ENCODE measurements around the gene RIC3.

The RIC3 gene

GRCh38 chr11:8122173-8122764 is 46.6 kb downstream of the RIC3 start:
- H3K9me2 ChIP-seq (replicated peaks; ENCODE audit: insufficient read depth, low read length) = no peaks in the 10 kb centered on the region
- H3K79me2 ChIP-seq (ENCODE audit: insufficient read depth, low read length) = no peaks in the 10 kb centered on the region
- no peak overlapping the region for H3K27ac ChIP-seq (ENCODE audit: low read depth, low read length)
- H3K9ac ChIP-seq (ENCODE audit: low read length) = no peak overlapping the region
- no peak overlapping the region for H3K4me2 ChIP-seq (ENCODE audit: low read depth, low read length, poor library complexity, severe bottlenecking)
- H4K20me1 ChIP-seq (ENCODE audit: low read depth, low read length) = no peaks in the 10 kb centered on the region
- H3K27me3 ChIP-seq (ENCODE audit: low read length) = no peaks in the 10 kb centered on the region
- H3F3A ChIP-seq (ENCODE audit: insufficient read depth) = no peaks in the 10 kb centered on the region
- no peak overlapping the region for H2AFZ ChIP-seq (ENCODE audit: low read depth, low read length, severe bottlenecking)
- H3K9me3 ChIP-seq (ENCODE audit: insufficient read depth, low read length) = no peaks in the 10 kb centered on the region
- no peak for TF ChIP-seq EZH2phosphoT487 (conservative IDR thresholded peaks at IDR 0.05; ENCODE audit: low read length)
- no peak for TF ChIP-seq CTCF (IDR thresholded peaks at IDR 0.05; ENCODE audit: insufficient read depth, low read length, poor library complexity, severe bottlenecking)
- no peaks in the 10 kb centered on the region for H3K36me3 ChIP-seq (ENCODE audit: low read length)
- H3K4me3 ChIP-seq (ENCODE audit: insufficient read depth, low read length, poor library complexity, severe bottlenecking) = no peak overlapping the region

GRCh38 chr11:8111636-8112035 is 57.2 kb downstream of the RIC3 start:
- H4K20me1 ChIP-seq (ENCODE audit: low read depth, low read length) = no peaks in the 10 kb centered on the region
- no peak overlapping the region for H3K27ac ChIP-seq (ENCODE audit: low read depth, low read length)
- no peaks in the 10 kb centered on the region for H3K79me2 ChIP-seq (ENCODE audit: insufficient read depth, low read length)
- no peak overlapping the region for H2AFZ ChIP-seq (ENCODE audit: low read depth, low read length, severe bottlenecking)
- no peak overlapping the region for H3K4me2 ChIP-seq (ENCODE audit: low read depth, low read length, poor library complexity, severe bottlenecking)
- no peaks in the 10 kb centered on the region for H3K9me2 ChIP-seq (replicated peaks; ENCODE audit: insufficient read depth, low read length)
- H3K4me3 ChIP-seq (ENCODE audit: insufficient read depth, low read length, poor library complexity, severe bottlenecking) = no peak overlapping the region
- no peaks in the 10 kb centered on the region for H3F3A ChIP-seq (ENCODE audit: insufficient read depth)
- no peaks in the 10 kb centered on the region for H3K36me3 ChIP-seq (ENCODE audit: low read length)
- no peaks in the 10 kb centered on the region for H3K9me3 ChIP-seq (ENCODE audit: insufficient read depth, low read length)
- no peak overlapping the region for H3K9ac ChIP-seq (ENCODE audit: low read length)
- no peaks in the 10 kb centered on the region for H3K27me3 ChIP-seq (ENCODE audit: low read length)
- no peak for TF ChIP-seq CTCF (IDR thresholded peaks at IDR 0.05; ENCODE audit: insufficient read depth, low read length, poor library complexity, severe bottlenecking)
- TF ChIP-seq EZH2phosphoT487 (conservative IDR thresholded peaks at IDR 0.05; ENCODE audit: low read length) = no peak

- Histone ChIP-seq H3K4me2 (ENCODE audit: low read depth, low read length, poor library complexity, severe bottlenecking) (no peak overlapping the region), H3K27ac (ENCODE audit: low read depth, low read length) (no peak overlapping the region), H4K20me1 (ENCODE audit: low read depth, low read length) (no peaks in the 10 kb centered on the region), H3K9me3 (ENCODE audit: insufficient read depth, low read length) (no peaks in the 10 kb centered on the region), H2AFZ (ENCODE audit: low read depth, low read length, severe bottlenecking) (no peak overlapping the region), H3K9me2 (replicated peaks; ENCODE audit: insufficient read depth, low read length) (no peaks in the 10 kb centered on the region), H3K79me2 (ENCODE audit: insufficient read depth, low read length) (no peaks in the 10 kb centered on the region), H3K4me3 (ENCODE audit: insufficient read depth, low read length, poor library complexity, severe bottlenecking) (no peak overlapping the region), H3F3A (ENCODE audit: insufficient read depth) (no peaks in the 10 kb centered on the region), H3K27me3 (ENCODE audit: low read length) (no peaks in the 10 kb centered on the region), H3K36me3 (ENCODE audit: low read length) (no peaks in the 10 kb centered on the region), H3K9ac (ENCODE audit: low read length) (no peak overlapping the region)
- TF ChIP-seq CTCF (IDR thresholded peaks at IDR 0.05; ENCODE audit: insufficient read depth, low read length, poor library complexity, severe bottlenecking) (no peak), EZH2phosphoT487 (conservative IDR thresholded peaks at IDR 0.05; ENCODE audit: low read length) (no peak)
Measured at GRCh38 chr11:8110396-8110795, 58.4 kb downstream of the RIC3 start.
